Psoas muscle (tissue), 8 donors: ENCODE data around the gene ASB13. TPM values are rescaled to one million over a fixed set of nuclear protein-coding genes. Genes with fewer than 3 reads are reported as not detected.

Experiments used
- ATAC-seq, 4 donors: fragments of 200-7000 bp; cut with Tn5 transposase; one replicate each; pipeline ENCODE4 v1.9.1; 2020; ENCODE audit warnings: moderate library complexity in 3 of 4, mild to moderate bottlenecking in 2 of 4
- DNase-seq, 2 donors: peaks; one replicate each; pipeline ENCODE4 v3.0.0-alpha.2; 2020
- H3K27ac ChIP-seq: fragments of 200-600 bp; one replicate; pipeline ENCODE4 v1.8.0; 2022
- H3K27me3 ChIP-seq, 3 donors: fragments of 200-600 bp in 1 of 3; one replicate each; pipeline versions ENCODE4 v1.6.1 to v1.8.0; 2013 to 2022; ENCODE audit warnings: low read length in 2 of 3, mild to moderate bottlenecking in 2 of 3, moderate library complexity in 1 of 3; ENCODE audit not compliant: insufficient read depth in 3 of 3
- H3K36me3 ChIP-seq, 2 donors: fragments of 200-600 bp in 1 of 2; one replicate each; pipeline versions ENCODE4 v1.6.1 to v1.8.0; 2013 to 2022; ENCODE audit warnings: low read depth in 1 of 2, mild to moderate bottlenecking in 1 of 2, moderate library complexity in 1 of 2; ENCODE audit not compliant: insufficient read depth in 1 of 2
- H3K4me1 ChIP-seq: fragments of 200-600 bp; one replicate; pipeline ENCODE4 v1.8.0; 2022
- H3K4me3 ChIP-seq: fragments of 200-600 bp; one replicate; pipeline ENCODE4 v1.8.0; 2022; ENCODE audit warnings: mild to moderate bottlenecking
- H3K9me3 ChIP-seq: fragments of 200-600 bp; one replicate; pipeline ENCODE4 v1.8.0; 2022
- CTCF ChIP-seq: fragments of 200-600 bp; IDR thresholded peaks from one replicate; pipeline ENCODE4 v1.8.0; 2022; ENCODE audit warnings: antibody characterized with exemption
- WGBS, 3 donors: extraction: QIAGEN DNeasy Blood & Tissue Kit; methylation state at CpG; one replicate each; pipeline versions ENCODE4 v1.1.6 to v1.1.7; 2013; 5-methylcytosine and 5-hydroxymethylcytosine counted together
- intact Hi-C, 2 donors: fragments of 100-400 bp; cut with DNase I; formaldehyde crosslinking; loops; one replicate each; pipeline versions ENCODE4 v1.11.0 to v1.14.2; 2022
- polyA plus RNA-seq, 3 donors: library from polyadenylated mRNA; stranded (reverse); fragments of 200-250 nt; gene quantifications; one replicate each; pipeline ENCODE4 v1.2.3, GENCODE V29; 2013
- total RNA-seq, 4 donors: library from RNA; stranded (reverse); fragmentation: NEBNext Ultra II Directional in 2 of 4; extraction: Animal tissue kit (Norgen Biotek cat#: 25700) in 2 of 4; gene quantifications; one replicate each; pipeline versions ENCODE4 v1.2.1 to v1.2.4, GENCODE V29; 2021 to 2023
- donor health status: healthy with polysubstance abuse.
- donor health status: DM: no; HTN: no; CAD: no; lungs with moderate emphysema.
- donor health status: Bipolar disorder and iron deficiency.
- donor health status: healthy.
- donor health status: DM: yes; HTN: yes; CAD: no.
- donor health status: DM: no; HTN: no; CAD: no.
- donor health status: DM: no; HTN: no; CAD: no.
- donor health status: DM: yes; HTN: yes; CAD: no.

ASB13 gene
- total and polyA plus RNA-seq, 7 donors, result 9.8 to 20.8 (median 14.2) TPM

- WGBS, 3 donors, result 93 to 100% (median 94%) methylated on average over 1 of the region's 1 CpG
- intact Hi-C loops, result no loop called here
- Histone ChIP-seq H3K4me3 (no peak overlapping the region), H3K27ac (no peak overlapping the region), H3K36me3 (no peaks in the 10 kb centered on the region), H3K27me3 (no peaks in the 10 kb centered on the region), H3K4me1 (peaks cover 10% of the 10 kb centered on the region), H3K9me3 (peaks cover 7% of the 10 kb centered on the region)
- no peak for TF ChIP-seq CTCF
- ATAC-seq (no peak), DNase-seq (no peak)
Observed at GRCh38 chr10:5669604-5670003, 3.2 kb upstream of the ASB13 start.

- ATAC-seq, result no peak
- no peak for TF ChIP-seq CTCF
- no peak overlapping the region for H3K4me3 ChIP-seq
- 75 to 81% (median 78%) methylated on average over 4 of the region's 4 CpGs for WGBS, 3 donors
- intact Hi-C loops, result no loop called here
- H3K36me3 ChIP-seq, result no peaks in the 10 kb centered on the region
- peaks cover 10% of the 10 kb centered on the region for H3K4me1 ChIP-seq
- H3K9me3 ChIP-seq, result peaks cover 7% of the 10 kb centered on the region
- no peaks in the 10 kb centered on the region for H3K27me3 ChIP-seq
- DNase-seq, result no peak
- H3K27ac ChIP-seq, result no peak overlapping the region
Observed at GRCh38 chr10:5668429-5668828, 2.0 kb upstream of the ASB13 start.

GRCh38 chr10:5666841-5667630 is 641 bp upstream of the ASB13 start:
- Histone ChIP-seq H3K36me3 (no peaks in the 10 kb centered on the region), H3K4me3 (peak overlapping the region; percentile 97), H3K27ac (no peak overlapping the region), H3K27me3 (no peaks in the 10 kb centered on the region), H3K9me3 (no peaks in the 10 kb centered on the region), H3K4me1 (peaks cover 10% of the 10 kb centered on the region)
- no peak for TF ChIP-seq CTCF
- DNase-seq, result no peak
- ATAC-seq, result peak in 1 of 4 donors; percentile 21
- WGBS, 3 donors, result 36 to 43% (median 40%) methylated on average over 15 of the region's 15 CpGs
- intact Hi-C loops, result no loop called here

GRCh38 chr10:5665373-5666007 is 905 bp downstream of the ASB13 start:
- Histone ChIP-seq H3K27ac (peak overlapping the region; percentile 80), H3K36me3 (no peaks in the 10 kb centered on the region), H3K4me1 (peaks cover 10% of the 10 kb centered on the region), H3K27me3 (no peaks in the 10 kb centered on the region), H3K9me3 (no peaks in the 10 kb centered on the region), H3K4me3 (peak overlapping the region; percentile 97)
- intact Hi-C loops, result no loop called here
- DNase-seq, result no peak
- no peak for ATAC-seq
- WGBS, 3 donors, result 23 to 31% (median 24%) methylated on average over 9 of the region's 9 CpGs
- no peak for TF ChIP-seq CTCF
